Neural progenitor cell (in vitro differentiated cells): Measurements from ENCODE around the gene SLC27A5.

ENCODE experiments used
- EZH2 ChIP-seq: fragments of 200-600 bp; sonication (generic); IDR thresholded peaks from 2 replicates; pipeline ENCODE4 v1.6.1; 2017; ENCODE audit warnings: antibody characterized with exemption, mild to moderate bottlenecking, moderate library complexity
- TF ChIP-seq, protein P1 (sequence below): fragments of 200-600 bp; sonication (generic); IDR thresholded peaks from 2 replicates; pipeline ENCODE4 v1.5.1; 2017; ENCODE audit warnings: antibody characterized with exemption, mild to moderate bottlenecking

- TF ChIP-seq, protein P1, sequence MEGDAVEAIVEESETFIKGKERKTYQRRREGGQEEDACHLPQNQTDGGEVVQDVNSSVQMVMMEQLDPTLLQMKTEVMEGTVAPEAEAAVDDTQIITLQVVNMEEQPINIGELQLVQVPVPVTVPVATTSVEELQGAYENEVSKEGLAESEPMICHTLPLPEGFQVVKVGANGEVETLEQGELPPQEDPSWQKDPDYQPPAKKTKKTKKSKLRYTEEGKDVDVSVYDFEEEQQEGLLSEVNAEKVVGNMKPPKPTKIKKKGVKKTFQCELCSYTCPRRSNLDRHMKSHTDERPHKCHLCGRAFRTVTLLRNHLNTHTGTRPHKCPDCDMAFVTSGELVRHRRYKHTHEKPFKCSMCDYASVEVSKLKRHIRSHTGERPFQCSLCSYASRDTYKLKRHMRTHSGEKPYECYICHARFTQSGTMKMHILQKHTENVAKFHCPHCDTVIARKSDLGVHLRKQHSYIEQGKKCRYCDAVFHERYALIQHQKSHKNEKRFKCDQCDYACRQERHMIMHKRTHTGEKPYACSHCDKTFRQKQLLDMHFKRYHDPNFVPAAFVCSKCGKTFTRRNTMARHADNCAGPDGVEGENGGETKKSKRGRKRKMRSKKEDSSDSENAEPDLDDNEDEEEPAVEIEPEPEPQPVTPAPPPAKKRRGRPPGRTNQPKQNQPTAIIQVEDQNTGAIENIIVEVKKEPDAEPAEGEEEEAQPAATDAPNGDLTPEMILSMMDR, result no peak
- TF ChIP-seq EZH2, result no peak
Measured at GRCh38 chr19:58560921-58561320, 49.1 kb upstream of the SLC27A5 start.
